ENCODE results near the gene EPB41. TPM values are rescaled to one million over a fixed set of nuclear protein-coding genes. Genes with fewer than 3 reads are reported as not detected.

EPB41 gene
- total and polyA plus RNA-seq, 2 of the 8 experiments (the other 6 are each of a cell fraction or from before 2014, with no cell fraction given), result 36.7 to 109 TPM

DNA sequence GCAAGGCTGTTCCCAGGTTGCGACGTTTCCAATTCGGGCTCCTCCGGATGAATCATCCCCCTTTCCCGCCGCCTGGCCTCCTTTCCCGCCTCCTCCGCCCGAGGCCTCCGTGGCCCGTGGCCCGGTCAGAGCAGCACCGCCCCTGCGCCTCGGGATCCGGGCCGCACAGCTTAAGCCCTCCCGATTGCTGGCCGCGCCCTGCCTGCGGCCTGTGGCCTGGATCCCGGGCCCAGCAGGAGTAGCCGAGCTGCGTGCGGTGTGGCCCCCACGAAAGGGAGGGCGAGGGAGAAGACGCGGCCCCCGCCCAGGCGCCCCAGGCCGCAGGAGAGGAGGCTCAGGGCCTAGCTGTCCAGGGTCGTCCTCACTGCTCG lies 208.3 kb downstream of the EPB41 start (continued):
- TF ChIP-seq JUND (IDR thresholded peaks at IDR 0.05; ENCODE audit: low read length), result no peak
- no peak for TF ChIP-seq KDM1A (IDR thresholded peaks at IDR 0.05; ENCODE audit: borderline replicate concordance, low read length)
- TF ChIP-seq GTF2F1 (IDR thresholded peaks at IDR 0.05; ENCODE audit: borderline replicate concordance, low read depth, low read length), result no peak
- TF ChIP-seq CHD1 (IDR thresholded peaks at IDR 0.05; ENCODE audit: low read depth, low read length), result no peak
- no peak for TF ChIP-seq SIN3A (conservative IDR thresholded peaks at IDR 0.05 in 1 of 2, IDR thresholded peaks at IDR 0.05 in 1 of 2; ENCODE audit: low read depth in 1 of 2, low read length in 2 of 2)
- no peak for TF ChIP-seq EGR1 (IDR thresholded peaks at IDR 0.05; ENCODE audit: borderline replicate concordance, low read depth, low read length)
- TF ChIP-seq EZH2 (IDR thresholded peaks at IDR 0.05; ENCODE audit: low read depth, low read length, severe bottlenecking), result peak; percentile 73
- TF ChIP-seq, protein P1, sequence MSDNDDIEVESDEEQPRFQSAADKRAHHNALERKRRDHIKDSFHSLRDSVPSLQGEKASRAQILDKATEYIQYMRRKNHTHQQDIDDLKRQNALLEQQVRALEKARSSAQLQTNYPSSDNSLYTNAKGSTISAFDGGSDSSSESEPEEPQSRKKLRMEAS (IDR thresholded peaks at IDR 0.05), result peak; percentile 1; the same call in 1 of the 2 replicates
- TF ChIP-seq, protein P2, sequence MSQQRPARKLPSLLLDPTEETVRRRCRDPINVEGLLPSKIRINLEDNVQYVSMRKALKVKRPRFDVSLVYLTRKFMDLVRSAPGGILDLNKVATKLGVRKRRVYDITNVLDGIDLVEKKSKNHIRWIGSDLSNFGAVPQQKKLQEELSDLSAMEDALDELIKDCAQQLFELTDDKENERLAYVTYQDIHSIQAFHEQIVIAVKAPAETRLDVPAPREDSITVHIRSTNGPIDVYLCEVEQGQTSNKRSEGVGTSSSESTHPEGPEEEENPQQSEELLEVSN (IDR thresholded peaks at IDR 0.05), result peak; percentile 77; the same call in 1 of the 2 replicates
- TF ChIP-seq GABPA (IDR thresholded peaks at IDR 0.05; ENCODE audit: borderline replicate concordance, insufficient read depth, low read length), result no peak
- 0 out of 2 replicates have a peak, but pooled peaks have one; percentile 5 for TF ChIP-seq RBBP5 (IDR thresholded peaks at IDR 0.05; ENCODE audit: borderline replicate concordance, low read depth, low read length)
